Lower leg skin (tissue), 3 donors: Measurements from ENCODE around the gene IFNA4.
"Not testable (repeated sequence)": the region's sequence is repeated elsewhere in the genome, so short reads cannot be mapped to it uniquely, and the experiment has no call there.

Experiments used
- POLR2A ChIP-seq, 2 donors: fragments of 450-650 bp; IDR thresholded peaks; one replicate each; pipeline ENCODE4 v1.6.1; 2016 to 2017; ENCODE audit warnings: antibody characterized with exemption in 2 of 2, mild to moderate bottlenecking in 1 of 2, moderate library complexity in 1 of 2
- TF ChIP-seq, protein P1 (sequence below), 3 donors: fragments of 450-650 bp; IDR thresholded peaks; one replicate each; pipeline ENCODE4 v1.5.1; 2016; ENCODE audit warnings: antibody characterized with exemption in 3 of 3, mild to moderate bottlenecking in 3 of 3, moderate library complexity in 2 of 3

DNA sequence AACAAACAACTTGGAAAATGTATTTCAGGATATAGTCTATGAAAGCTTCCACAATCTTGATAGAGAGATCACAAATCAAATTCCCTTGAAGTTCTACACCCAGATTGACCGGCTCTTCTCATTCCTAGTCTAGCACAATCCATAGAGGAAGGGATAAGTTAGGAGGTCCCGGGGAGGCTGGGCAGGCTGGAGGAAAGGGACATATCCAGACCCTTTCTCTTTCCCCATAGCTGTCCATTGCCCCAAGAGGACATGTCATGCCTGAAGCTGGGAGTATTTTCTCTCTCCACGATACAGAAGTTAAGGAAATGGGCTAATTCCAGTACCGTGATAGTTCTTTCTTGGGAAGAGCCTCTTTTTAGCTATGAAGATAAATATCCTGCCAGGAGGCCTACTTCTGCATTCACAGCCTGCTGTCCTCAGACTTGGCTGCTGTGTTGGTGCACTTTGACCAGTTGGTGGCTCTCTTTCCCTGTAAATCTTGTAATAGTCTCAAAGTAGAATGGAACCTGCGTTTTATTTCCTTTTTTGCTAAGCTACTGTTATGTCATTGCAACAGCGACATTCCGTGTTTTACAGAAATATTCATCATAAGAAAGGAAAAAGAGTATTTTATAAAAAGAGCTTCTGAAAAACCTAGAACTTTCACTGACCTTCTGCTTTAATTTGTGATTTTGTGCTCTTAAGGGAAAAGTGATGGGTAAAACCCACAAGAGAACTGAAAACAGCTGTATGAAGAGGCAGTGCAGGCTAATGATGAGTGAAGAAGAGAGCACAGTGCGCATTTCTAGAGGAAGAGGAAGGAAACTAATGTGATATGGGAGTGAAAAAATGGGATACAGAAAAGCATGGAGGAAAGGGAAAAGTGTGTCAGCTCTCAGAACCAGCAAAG lies 48.3 kb upstream of the IFNA4 start:
- TF ChIP-seq, protein P1, sequence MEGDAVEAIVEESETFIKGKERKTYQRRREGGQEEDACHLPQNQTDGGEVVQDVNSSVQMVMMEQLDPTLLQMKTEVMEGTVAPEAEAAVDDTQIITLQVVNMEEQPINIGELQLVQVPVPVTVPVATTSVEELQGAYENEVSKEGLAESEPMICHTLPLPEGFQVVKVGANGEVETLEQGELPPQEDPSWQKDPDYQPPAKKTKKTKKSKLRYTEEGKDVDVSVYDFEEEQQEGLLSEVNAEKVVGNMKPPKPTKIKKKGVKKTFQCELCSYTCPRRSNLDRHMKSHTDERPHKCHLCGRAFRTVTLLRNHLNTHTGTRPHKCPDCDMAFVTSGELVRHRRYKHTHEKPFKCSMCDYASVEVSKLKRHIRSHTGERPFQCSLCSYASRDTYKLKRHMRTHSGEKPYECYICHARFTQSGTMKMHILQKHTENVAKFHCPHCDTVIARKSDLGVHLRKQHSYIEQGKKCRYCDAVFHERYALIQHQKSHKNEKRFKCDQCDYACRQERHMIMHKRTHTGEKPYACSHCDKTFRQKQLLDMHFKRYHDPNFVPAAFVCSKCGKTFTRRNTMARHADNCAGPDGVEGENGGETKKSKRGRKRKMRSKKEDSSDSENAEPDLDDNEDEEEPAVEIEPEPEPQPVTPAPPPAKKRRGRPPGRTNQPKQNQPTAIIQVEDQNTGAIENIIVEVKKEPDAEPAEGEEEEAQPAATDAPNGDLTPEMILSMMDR (IDR thresholded peaks at IDR 0.05) = not testable (repeated sequence)
- not testable (repeated sequence) for TF ChIP-seq POLR2A (IDR thresholded peaks at IDR 0.05)
